Measurements from ENCODE around the gene TDRD3.

DNA sequence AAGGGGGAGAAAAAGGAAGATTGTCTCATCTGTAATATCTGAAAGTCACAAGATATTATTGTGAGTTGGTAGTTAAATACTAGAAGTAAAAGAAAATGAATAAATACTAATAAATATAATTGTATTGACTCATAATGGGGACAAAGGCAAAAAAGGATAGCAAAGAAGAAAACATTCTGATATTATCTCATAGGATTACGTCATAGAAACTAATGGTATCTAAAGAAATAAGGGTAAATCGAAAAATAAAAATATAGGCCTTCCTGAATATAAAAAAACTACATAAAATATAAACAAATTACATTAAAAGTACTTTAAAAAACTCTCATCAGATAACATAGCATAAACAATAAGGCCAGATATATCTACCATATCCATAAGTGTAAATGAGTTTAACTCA, 38.6 kb upstream of the TDRD3 start:
- TF ChIP-seq, protein P1, sequence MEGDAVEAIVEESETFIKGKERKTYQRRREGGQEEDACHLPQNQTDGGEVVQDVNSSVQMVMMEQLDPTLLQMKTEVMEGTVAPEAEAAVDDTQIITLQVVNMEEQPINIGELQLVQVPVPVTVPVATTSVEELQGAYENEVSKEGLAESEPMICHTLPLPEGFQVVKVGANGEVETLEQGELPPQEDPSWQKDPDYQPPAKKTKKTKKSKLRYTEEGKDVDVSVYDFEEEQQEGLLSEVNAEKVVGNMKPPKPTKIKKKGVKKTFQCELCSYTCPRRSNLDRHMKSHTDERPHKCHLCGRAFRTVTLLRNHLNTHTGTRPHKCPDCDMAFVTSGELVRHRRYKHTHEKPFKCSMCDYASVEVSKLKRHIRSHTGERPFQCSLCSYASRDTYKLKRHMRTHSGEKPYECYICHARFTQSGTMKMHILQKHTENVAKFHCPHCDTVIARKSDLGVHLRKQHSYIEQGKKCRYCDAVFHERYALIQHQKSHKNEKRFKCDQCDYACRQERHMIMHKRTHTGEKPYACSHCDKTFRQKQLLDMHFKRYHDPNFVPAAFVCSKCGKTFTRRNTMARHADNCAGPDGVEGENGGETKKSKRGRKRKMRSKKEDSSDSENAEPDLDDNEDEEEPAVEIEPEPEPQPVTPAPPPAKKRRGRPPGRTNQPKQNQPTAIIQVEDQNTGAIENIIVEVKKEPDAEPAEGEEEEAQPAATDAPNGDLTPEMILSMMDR (IDR thresholded peaks at IDR 0.05), result no peak
- TF ChIP-seq ZFX (IDR thresholded peaks at IDR 0.05; ENCODE audit: borderline replicate concordance), result no peak

All from 22Rv1 (cell line).